Omental fat pad (tissue), 4 donors: ENCODE data around the gene COL4A1. TPM values are rescaled to one million over a fixed set of nuclear protein-coding genes. Genes with fewer than 3 reads are reported as not detected.

Source experiments
- ATAC-seq: fragments of 150-250 bp; one replicate; pipeline ENCODE4 v1.9.1; 2016; ENCODE audit warnings: mild to moderate bottlenecking, moderate library complexity; ENCODE audit not compliant: low FRiP score
- DNase-seq: peaks from one replicate; pipeline ENCODE4 v3.0.0-alpha.2; 2019; ENCODE audit warnings: low spot score
- total RNA-seq, 4 donors: library from RNA; depleted of rRNA; stranded (reverse); fragments of >200 nt; gene quantifications; one replicate each; pipeline ENCODE4 v1.1.0, GENCODE V29; 2016
- TF ChIP-seq, protein P1 (sequence below), 3 donors: fragments of 450-650 bp; IDR thresholded peaks; one replicate each; pipeline ENCODE4 v1.5.1; 2016 to 2017; ENCODE audit warnings: antibody characterized with exemption in 3 of 3, mild to moderate bottlenecking in 3 of 3, moderate library complexity in 2 of 3

COL4A1 gene
- total RNA-seq, 4 donors from 2014 or later, result 611 to 1,113 (median 995) TPM

DNA sequence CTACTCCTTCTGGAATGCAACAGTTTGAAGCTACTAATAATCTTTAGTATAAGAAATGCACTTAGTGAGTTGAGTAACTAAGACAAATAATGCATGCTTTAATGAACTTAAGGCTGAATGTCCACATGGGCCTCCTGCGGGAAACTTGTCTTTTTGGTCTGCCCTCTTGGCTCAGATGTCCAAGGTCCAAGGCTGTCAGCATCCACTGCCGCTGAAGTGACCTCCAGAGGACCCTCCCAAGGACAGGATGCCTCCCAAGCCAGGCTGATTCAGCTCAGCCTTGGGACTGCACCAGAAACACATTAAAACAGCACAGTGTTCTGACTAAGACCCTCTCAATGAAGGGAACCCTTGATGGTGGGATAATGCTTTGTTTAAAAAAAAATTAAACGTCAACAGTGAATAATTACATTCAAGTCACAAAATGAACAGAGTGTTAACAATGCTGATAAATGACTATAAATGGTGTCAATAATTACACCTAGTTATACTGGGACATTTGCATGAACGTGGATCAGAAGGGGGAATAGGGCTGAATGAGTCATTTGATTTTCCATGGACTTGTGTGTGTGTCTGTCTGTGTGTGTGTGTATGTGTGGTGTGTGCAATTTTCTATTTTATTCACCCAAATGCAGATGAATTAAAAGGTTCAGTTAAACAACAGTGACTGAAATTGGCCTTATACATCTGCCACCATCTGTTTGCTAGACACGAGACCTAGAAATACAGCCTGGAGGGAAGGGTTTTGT is 150.5 kb downstream of the COL4A1 start:
- ATAC-seq (no peak), DNase-seq (no peak)
- TF ChIP-seq, protein P1, sequence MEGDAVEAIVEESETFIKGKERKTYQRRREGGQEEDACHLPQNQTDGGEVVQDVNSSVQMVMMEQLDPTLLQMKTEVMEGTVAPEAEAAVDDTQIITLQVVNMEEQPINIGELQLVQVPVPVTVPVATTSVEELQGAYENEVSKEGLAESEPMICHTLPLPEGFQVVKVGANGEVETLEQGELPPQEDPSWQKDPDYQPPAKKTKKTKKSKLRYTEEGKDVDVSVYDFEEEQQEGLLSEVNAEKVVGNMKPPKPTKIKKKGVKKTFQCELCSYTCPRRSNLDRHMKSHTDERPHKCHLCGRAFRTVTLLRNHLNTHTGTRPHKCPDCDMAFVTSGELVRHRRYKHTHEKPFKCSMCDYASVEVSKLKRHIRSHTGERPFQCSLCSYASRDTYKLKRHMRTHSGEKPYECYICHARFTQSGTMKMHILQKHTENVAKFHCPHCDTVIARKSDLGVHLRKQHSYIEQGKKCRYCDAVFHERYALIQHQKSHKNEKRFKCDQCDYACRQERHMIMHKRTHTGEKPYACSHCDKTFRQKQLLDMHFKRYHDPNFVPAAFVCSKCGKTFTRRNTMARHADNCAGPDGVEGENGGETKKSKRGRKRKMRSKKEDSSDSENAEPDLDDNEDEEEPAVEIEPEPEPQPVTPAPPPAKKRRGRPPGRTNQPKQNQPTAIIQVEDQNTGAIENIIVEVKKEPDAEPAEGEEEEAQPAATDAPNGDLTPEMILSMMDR (IDR thresholded peaks at IDR 0.05), result no peak

DNA sequence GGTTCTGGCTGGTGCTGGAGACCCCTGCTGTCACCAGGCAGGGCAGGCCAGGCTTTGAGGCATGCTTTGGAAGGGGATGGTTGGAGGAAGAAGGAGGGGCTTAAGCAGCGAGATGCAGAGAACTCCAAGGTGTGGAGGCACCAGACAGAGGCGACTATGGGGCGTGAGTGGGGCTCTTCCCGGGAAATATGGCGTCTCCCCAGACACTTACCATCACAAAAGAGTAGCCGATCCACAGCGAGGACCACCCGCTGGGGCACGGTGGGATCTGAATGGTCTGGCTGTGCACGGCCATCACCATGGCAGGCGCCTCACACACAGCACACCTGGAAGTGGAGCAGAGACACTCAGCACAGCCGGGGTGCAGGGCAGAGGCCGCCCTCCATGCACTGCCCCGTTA is 151.9 kb downstream of the COL4A1 start:
- TF ChIP-seq, protein P1 (IDR thresholded peaks at IDR 0.05), result no peak
- ATAC-seq (no peak), DNase-seq (no peak)

DNA sequence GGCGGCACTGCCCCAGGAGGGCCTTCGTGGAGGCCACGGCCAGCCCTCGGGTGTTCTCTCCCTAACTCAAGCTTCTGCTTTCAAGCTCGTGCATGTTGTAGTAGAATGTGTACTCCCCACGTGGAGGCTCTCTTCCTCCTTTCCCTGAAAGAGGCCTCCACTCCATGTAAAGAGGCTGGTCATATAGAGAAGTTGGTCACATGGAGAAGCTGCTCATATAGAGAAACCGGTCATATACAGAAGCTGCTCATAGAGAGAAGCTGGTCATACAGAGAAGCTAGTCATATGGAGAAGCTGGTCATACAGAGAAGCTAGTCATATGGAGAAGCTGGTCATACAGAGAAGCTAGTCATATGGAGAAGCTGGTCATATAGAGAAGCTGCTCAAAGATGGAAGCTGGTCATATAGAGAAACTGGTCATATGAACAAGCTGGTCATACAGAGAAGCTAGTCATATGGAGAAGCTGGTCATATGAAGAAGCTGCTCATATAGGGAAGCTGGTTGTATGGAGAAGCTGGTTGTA is 152.5 kb downstream of the COL4A1 start:
- no peak for DNase-seq
- TF ChIP-seq, protein P1 (IDR thresholded peaks at IDR 0.05), result no peak
- no peak for ATAC-seq

DNA sequence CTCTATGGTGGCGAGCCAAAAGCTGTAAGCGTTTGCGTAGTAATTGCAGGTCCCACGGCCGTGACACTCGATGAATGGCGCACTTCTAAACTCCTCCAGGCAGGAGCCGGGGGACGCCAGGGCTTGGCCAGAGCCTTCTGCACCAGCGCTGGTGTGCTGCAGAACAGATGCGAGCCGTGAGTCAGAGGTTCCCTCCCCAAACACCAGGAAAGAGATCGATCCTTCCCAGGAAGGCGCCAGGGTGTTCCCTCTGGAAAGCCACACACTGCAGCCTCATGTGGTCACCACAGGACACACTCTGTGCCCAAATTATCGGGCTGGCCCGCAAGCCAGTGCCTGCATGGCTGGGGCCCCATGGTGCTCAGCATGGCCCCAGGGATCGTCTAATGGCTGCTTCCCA is 154.6 kb downstream of the COL4A1 start:
- DNase-seq (no peak), ATAC-seq (no peak)
- TF ChIP-seq, protein P1 (IDR thresholded peaks at IDR 0.05), result no peak

DNA sequence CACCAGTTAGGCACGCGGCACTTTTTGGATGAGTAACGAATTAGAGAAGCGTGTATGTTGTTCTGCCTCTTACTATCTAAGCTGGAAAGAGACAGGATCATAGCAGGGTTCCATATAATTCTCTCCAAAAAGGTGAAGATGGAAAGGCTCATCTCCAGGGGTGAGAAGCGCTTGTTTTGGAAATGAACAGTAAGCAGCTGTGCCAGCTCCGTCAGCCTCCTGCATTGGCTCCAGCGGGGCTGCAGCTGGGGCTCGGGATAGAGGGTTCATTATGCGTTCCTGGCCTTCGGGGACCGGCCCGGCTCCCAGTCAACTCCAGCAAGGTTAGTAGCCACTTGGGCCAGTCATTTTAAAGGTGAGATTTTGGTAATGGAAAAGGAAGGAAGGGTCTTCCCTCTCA is 155.5 kb downstream of the COL4A1 start:
- ATAC-seq, result no peak
- no peak for DNase-seq
- TF ChIP-seq, protein P1 (IDR thresholded peaks at IDR 0.05), result no peak

DNA sequence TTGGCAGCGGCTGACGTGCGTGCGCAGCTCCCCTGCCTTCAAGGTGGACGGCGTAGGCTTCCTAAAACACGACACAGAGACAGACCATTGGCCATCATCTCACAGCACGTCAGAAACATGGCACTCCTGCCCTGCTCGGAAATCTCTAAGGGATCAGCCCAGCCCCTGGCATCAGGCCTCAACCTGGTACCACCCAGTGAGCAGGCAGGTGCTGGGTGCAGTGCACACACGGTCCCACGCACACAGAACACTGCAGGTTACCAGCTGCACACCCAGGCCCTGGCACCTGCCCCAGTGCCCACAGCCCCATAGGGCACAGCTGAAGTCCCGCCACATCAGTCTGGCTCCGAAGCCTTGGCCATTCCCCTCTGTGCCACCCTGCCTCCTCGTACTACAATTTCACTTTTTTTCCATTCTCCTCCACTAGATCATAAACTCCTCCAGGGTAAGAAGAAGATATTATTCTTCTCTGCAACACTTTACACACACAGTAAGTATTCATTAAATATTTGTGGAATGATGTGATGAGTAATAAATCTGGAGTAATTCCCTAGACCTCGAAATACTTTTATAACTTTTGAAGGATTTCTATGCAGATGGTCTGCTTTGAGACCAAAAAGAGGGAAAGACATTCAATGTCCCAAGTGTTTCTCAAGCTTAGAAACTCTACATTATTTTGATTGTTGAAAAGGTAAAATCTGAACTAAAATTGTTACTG is 156.4 kb downstream of the COL4A1 start:
- TF ChIP-seq, protein P1 (IDR thresholded peaks at IDR 0.05), result no peak
- no peak for ATAC-seq

More for the DNA sequence above, 156.4 kb downstream of the COL4A1 start:
- DNase-seq, result no peak
